K562 (cell line): ENCODE measurements around the gene SP140L.

ENCODE experiments used
- CHD1 ChIP-seq: fragments of 200-600 bp; sonication (generic); IDR thresholded peaks from one replicate; pipeline ENCODE4 v1.6.1; 2012; ENCODE audit warnings: mild to moderate bottlenecking, moderate library complexity, low read length, inconsistent platforms
- EZH2 ChIP-seq: IDR thresholded peaks from 2 replicates; pipeline ENCODE4 v1.6.1; 2012; ENCODE audit warnings: low read depth, mild to moderate bottlenecking, inconsistent platforms, low read length, borderline replicate concordance
- MTA1 ChIP-seq: fragments of 450-650 bp; IDR thresholded peaks from 2 replicates; pipeline ENCODE4 v1.6.1; 2017; ENCODE audit warnings: borderline replicate concordance
- MYBL2 ChIP-seq, 2 experiments: fragments of 450-650 bp in 1 of 2; sonication (generic) in 1 of 2; formaldehyde crosslinking in 1 of 2; IDR thresholded peaks; 2 replicates each; pipeline versions ENCODE4 v1.6.1 to v1.8.1; 2017 to 2022; ENCODE audit warnings: borderline replicate concordance in 1 of 2, inconsistent platforms in 1 of 2, low read depth in 1 of 2, mild to moderate bottlenecking in 1 of 2, missing genetic modification reagents in 1 of 2, moderate library complexity in 1 of 2
- ZBED1 ChIP-seq: IDR thresholded peaks from 2 replicates; pipeline ENCODE4 v1.6.1; 2014
- ZNF263 ChIP-seq: sonication (generic); formaldehyde crosslinking; IDR thresholded peaks from 2 replicates; pipeline ENCODE4 v1.8.0; 2022; ENCODE audit warnings: mild to moderate bottlenecking, missing genetic modification reagents, borderline replicate concordance
- TF ChIP-seq, protein P1 (sequence below): fragments of 450-650 bp; conservative IDR thresholded peaks from 2 replicates; pipeline ENCODE4 v1.6.1; 2016; ENCODE audit warnings: missing genetic modification characterization, low read depth, mild to moderate bottlenecking, missing compliant biosample characterization, moderate library complexity
- TF ChIP-seq, protein P2 (sequence below), 3 experiments: IDR thresholded peaks in 2 of 3; conservative IDR thresholded peaks in 1 of 3; 2 replicates each; pipeline ENCODE4 v1.5.1; 2011 to 2012; ENCODE audit warnings: low read length in 3 of 3, mild to moderate bottlenecking in 3 of 3, control low read depth in 2 of 3, improper control_type of control experiment in 1 of 3, inconsistent platforms in 1 of 3, low read depth in 1 of 3, mixed read lengths in 1 of 3, moderate library complexity in 1 of 3; ENCODE audit not compliant: insufficient read depth in 2 of 3

DNA sequence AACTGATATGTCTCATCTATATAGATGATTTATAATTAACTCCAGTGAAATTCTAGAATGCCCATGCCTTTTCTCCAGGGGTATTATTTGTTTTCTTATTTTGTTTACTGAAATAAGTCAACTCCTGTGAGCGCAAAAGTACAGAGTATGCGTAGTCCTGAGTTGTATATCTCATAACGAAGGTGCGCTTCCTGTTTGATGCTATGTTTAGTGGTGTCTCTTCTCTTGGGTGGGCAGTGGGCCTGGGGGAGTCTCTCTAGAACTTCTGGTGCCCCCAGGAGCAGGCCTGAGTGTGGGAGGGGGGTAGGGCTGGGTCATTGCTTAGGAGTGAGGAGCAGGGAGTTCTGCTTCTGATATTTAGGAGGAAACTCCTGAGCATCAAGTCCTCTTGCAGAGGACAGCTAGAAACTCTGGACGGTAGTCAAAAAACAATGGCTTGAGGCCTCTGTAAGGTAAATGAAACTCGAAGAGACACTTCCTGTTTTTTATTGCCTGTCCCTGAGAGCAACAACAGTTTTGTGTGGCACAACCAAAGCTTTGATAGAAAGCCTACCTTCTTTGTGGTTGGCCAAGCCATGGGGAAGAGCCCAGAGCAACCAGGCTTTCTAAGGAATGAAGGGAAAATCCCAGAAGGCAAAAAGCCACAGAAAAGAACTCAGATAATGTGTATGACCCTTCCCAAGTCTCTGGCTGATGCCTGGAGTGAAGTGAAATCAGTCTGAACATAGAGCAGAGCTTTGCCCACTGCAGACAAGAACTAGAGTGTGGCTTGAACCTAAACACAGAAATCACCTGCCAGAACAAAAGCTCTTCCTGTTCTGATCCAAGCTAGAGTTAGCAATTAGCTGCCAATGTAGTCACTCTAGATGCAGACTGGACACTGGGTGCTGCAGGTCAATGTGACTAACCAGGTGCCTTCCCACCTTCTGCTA, 8.5 kb upstream of the SP140L start:
- TF ChIP-seq CHD1: no peak
- no peak for TF ChIP-seq MTA1
- TF ChIP-seq ZBED1: no peak
- TF ChIP-seq, protein P1, sequence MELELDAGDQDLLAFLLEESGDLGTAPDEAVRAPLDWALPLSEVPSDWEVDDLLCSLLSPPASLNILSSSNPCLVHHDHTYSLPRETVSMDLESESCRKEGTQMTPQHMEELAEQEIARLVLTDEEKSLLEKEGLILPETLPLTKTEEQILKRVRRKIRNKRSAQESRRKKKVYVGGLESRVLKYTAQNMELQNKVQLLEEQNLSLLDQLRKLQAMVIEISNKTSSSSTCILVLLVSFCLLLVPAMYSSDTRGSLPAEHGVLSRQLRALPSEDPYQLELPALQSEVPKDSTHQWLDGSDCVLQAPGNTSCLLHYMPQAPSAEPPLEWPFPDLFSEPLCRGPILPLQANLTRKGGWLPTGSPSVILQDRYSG (tag): no peak
- TF ChIP-seq, protein P2, sequence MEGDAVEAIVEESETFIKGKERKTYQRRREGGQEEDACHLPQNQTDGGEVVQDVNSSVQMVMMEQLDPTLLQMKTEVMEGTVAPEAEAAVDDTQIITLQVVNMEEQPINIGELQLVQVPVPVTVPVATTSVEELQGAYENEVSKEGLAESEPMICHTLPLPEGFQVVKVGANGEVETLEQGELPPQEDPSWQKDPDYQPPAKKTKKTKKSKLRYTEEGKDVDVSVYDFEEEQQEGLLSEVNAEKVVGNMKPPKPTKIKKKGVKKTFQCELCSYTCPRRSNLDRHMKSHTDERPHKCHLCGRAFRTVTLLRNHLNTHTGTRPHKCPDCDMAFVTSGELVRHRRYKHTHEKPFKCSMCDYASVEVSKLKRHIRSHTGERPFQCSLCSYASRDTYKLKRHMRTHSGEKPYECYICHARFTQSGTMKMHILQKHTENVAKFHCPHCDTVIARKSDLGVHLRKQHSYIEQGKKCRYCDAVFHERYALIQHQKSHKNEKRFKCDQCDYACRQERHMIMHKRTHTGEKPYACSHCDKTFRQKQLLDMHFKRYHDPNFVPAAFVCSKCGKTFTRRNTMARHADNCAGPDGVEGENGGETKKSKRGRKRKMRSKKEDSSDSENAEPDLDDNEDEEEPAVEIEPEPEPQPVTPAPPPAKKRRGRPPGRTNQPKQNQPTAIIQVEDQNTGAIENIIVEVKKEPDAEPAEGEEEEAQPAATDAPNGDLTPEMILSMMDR (IDR thresholded peaks at IDR 0.05 in 2 of 3, conservative IDR thresholded peaks at IDR 0.05 in 1 of 3; ENCODE audit: insufficient read depth in 2 of 3, low read depth in 1 of 3, low read length in 3 of 3): no peak
- no peak for TF ChIP-seq ZNF263
- TF ChIP-seq MYBL2 (IDR thresholded peaks at IDR 0.05; ENCODE audit: low read depth): no peak
- TF ChIP-seq MYBL2 (CRISPR knock-in tag; IDR thresholded peaks at IDR 0.05; ENCODE audit: borderline replicate concordance): no peak
- TF ChIP-seq EZH2: no peak
